CD4-positive, alpha-beta T cell (primary cell): ENCODE measurements around the gene XRCC2. TPM values are rescaled to one million over a fixed set of nuclear protein-coding genes. Genes with fewer than 3 reads are reported as not detected.

Source experiments
- ATAC-seq: fragments of 200-7000 bp; cut with Tn5 transposase; one replicate; pipeline ENCODE4 v1.10.0; 2022; ENCODE audit warnings: mild to moderate bottlenecking; ENCODE audit not compliant: poor library complexity
- CTCF ChIA-PET: fragments of 350-600 bp; sonication (Branson Sonifier 250); formaldehyde crosslinking; loops from one replicate; lab custom pipeline; 2021; ENCODE audit warnings: antibody characterized with exemption, inconsistent platforms; lab: Charles Lee
- POLR2A ChIA-PET: fragments of 350-600 bp; sonication (Branson Sonifier 250); formaldehyde crosslinking; loops from one replicate; lab custom pipeline; 2021; ENCODE audit warnings: antibody characterized with exemption, inconsistent platforms; lab: Charles Lee
- DNase-seq, 14 experiments: peaks; one replicate each; pipeline ENCODE4 v3.0.0-alpha.2; 2013 to 2020; ENCODE audit warnings: mixed read lengths in 2 of 14
- H3K27ac ChIP-seq, 2 donors: one replicate each; pipeline versions ENCODE4 v1.5.1 to v1.7.0; 2013; ENCODE audit warnings: low read length in 2 of 2, low read depth in 1 of 2, mild to moderate bottlenecking in 1 of 2
- H3K27me3 ChIP-seq, 2 experiments: 1 replicate in 1 of 2; 2 replicates in 1 of 2; pipeline versions ENCODE4 v1.6.1 to v1.7.0; 2013; ENCODE audit warnings: low read length in 2 of 2, control low read depth in 1 of 2, mild to moderate bottlenecking in 1 of 2, moderate library complexity in 1 of 2; ENCODE audit not compliant: insufficient read depth in 2 of 2, control insufficient read depth in 1 of 2
- H3K36me3 ChIP-seq: one replicate; pipeline ENCODE4 v1.6.1; 2013; ENCODE audit warnings: low read length, control low read depth; ENCODE audit not compliant: insufficient read depth
- H3K4me1 ChIP-seq: one replicate; pipeline ENCODE4 v1.6.1; 2013; ENCODE audit warnings: low read length, control low read depth; ENCODE audit not compliant: insufficient read depth
- H3K4me3 ChIP-seq: one replicate; pipeline ENCODE4 v1.5.1; 2013; ENCODE audit warnings: mild to moderate bottlenecking, low read length, moderate library complexity
- H3K9me3 ChIP-seq, 2 experiments: 1 replicate in 1 of 2; 2 replicates in 1 of 2; pipeline versions ENCODE4 v1.6.1 to v1.7.0; 2013; ENCODE audit warnings: low read length in 2 of 2, mild to moderate bottlenecking in 2 of 2, control low read depth in 1 of 2, moderate library complexity in 1 of 2; ENCODE audit not compliant: control insufficient read depth in 1 of 2, insufficient read depth in 1 of 2
- H3K27ac Mint-ChIP-seq: one replicate; pipeline ENCODE4 v1.8.0; 2020; ENCODE audit warnings: mixed read lengths
- H3K27me3 Mint-ChIP-seq: one replicate; pipeline ENCODE4 v1.8.0; 2021; ENCODE audit warnings: mixed read lengths
- H3K36me3 Mint-ChIP-seq: one replicate; pipeline ENCODE4 v1.8.0; 2021; ENCODE audit warnings: low read depth, mixed read lengths
- H3K4me1 Mint-ChIP-seq: one replicate; pipeline ENCODE4 v1.8.0; 2021; ENCODE audit warnings: low read depth, mixed read lengths
- H3K4me3 Mint-ChIP-seq: one replicate; pipeline ENCODE4 v1.8.0; 2020; ENCODE audit warnings: mild to moderate bottlenecking, mixed read lengths
- H3K9me3 Mint-ChIP-seq: one replicate; pipeline ENCODE4 v1.8.0; 2020; ENCODE audit warnings: mixed read lengths
- intact Hi-C, 2 experiments: fragments of 100-400 bp; cut with DNase I in 1 of 2; cut with micrococcal nuclease in 1 of 2; formaldehyde crosslinking; loops; one replicate each; pipeline versions ENCODE4 v1.15.1 to v1.9.0; 2023 to 2025; cut with DNase I, micrococcal nuclease
- total RNA-seq, 174 experiments: library from RNA in 2 of 174; stranded (reverse) in 2 of 174; gene quantifications; one replicate each; pipeline ENCODE4 v1.2.3 and lab custom pipeline; 2021 to 2026
- TF ChIP-seq, protein P1 (sequence below): fragments of 200-600 bp; IDR thresholded peaks from one replicate; pipeline ENCODE4 v1.8.0; 2022; ENCODE audit warnings: antibody characterized with exemption, mild to moderate bottlenecking

The XRCC2 gene
- total RNA-seq, 2 experiments from 2014 or later, result 0.25 to 0.41 TPM

DNA sequence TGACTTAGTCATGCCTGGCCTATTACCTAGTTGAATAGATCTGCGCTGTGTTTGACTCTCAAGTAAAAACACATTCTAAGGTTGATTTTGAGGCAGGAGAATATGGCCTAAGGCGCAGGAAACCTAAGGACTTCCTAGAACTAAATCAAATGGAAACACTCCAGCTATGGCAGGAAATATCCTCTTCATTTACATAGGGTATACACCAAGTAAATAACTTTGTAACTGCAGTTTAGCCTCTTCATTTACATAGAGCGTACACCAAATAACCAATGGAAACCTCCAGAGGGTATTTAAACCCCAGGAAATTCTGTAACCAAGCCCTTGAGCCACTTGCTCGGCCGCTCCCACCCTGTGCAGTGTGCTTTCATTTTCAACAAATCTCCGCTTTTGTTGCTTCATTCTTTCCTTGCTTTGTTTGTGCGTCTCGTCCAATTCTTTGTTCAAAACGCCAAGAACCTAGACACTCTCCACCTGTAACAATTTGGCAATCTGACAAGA, 35.6 kb upstream of the XRCC2 start:
- Histone ChIP-seq H3K4me3 (no peak overlapping the region), H3K27me3 (no peaks in the 10 kb centered on the region), H3K4me1 (no peaks in the 10 kb centered on the region), H3K27ac (no peak overlapping the region), H3K36me3 (no peaks in the 10 kb centered on the region), H3K9me3 (no peaks in the 10 kb centered on the region)
- Mint-ChIP-seq H3K27me3 (peaks cover 11% of the 10 kb centered on the region), H3K4me1 (no peaks in the 10 kb centered on the region), H3K9me3 (no peaks in the 10 kb centered on the region), H3K27ac (no peak overlapping the region), H3K36me3 (no peaks in the 10 kb centered on the region), H3K4me3 (no peak overlapping the region)
- ATAC-seq (no peak), DNase-seq (no peak)
- ChIA-PET CTCF (no interaction called here), POLR2A (interaction anchor here (0.6 kb wide), 1 partner anchor 248 kb away, joined by 3 read pairs; no protein-coding TSS in a partner anchor)
- TF ChIP-seq, protein P1, sequence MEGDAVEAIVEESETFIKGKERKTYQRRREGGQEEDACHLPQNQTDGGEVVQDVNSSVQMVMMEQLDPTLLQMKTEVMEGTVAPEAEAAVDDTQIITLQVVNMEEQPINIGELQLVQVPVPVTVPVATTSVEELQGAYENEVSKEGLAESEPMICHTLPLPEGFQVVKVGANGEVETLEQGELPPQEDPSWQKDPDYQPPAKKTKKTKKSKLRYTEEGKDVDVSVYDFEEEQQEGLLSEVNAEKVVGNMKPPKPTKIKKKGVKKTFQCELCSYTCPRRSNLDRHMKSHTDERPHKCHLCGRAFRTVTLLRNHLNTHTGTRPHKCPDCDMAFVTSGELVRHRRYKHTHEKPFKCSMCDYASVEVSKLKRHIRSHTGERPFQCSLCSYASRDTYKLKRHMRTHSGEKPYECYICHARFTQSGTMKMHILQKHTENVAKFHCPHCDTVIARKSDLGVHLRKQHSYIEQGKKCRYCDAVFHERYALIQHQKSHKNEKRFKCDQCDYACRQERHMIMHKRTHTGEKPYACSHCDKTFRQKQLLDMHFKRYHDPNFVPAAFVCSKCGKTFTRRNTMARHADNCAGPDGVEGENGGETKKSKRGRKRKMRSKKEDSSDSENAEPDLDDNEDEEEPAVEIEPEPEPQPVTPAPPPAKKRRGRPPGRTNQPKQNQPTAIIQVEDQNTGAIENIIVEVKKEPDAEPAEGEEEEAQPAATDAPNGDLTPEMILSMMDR, result no peak
- intact Hi-C loops, result no loop called here

DNA sequence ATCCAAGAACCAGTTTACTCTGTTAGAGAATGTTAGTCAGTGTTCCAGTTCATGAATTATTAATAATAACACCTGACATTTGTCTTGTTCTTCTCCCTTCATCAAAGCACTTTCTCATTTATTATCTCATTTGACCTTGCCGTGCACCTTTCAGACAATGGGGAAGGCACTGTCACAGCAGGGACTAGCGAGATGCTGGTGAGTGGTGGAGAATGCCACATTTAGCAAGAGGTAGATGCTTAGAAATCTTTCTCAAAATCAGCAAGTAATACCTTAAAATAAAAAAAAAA, 34.2 kb upstream of the XRCC2 start:
- ChIA-PET POLR2A (no interaction called here), CTCF (interaction anchor here (1.1 kb wide), 1 partner anchor 16 kb away, joined by 4 read pairs; no protein-coding TSS in a partner anchor)
- Histone ChIP-seq H3K4me1 (no peaks in the 10 kb centered on the region), H3K4me3 (no peak overlapping the region), H3K27me3 (no peaks in the 10 kb centered on the region), H3K9me3 (peaks cover 6 to 12% of the 10 kb centered on the region in 2 experiments), H3K27ac (no peak overlapping the region), H3K36me3 (no peaks in the 10 kb centered on the region)
- no peak overlapping the region for H3K27ac Mint-ChIP-seq
- ATAC-seq (no peak), DNase-seq (no peak)
- H3K4me3 Mint-ChIP-seq, result no peak overlapping the region
- intact Hi-C loops, result no loop called here
- no peaks in the 10 kb centered on the region for H3K36me3 Mint-ChIP-seq
- no peaks in the 10 kb centered on the region for H3K4me1 Mint-ChIP-seq
- H3K9me3 Mint-ChIP-seq, result peaks cover 2% of the 10 kb centered on the region
- TF ChIP-seq, protein P1, result no peak
- peaks cover 11% of the 10 kb centered on the region for H3K27me3 Mint-ChIP-seq

DNA sequence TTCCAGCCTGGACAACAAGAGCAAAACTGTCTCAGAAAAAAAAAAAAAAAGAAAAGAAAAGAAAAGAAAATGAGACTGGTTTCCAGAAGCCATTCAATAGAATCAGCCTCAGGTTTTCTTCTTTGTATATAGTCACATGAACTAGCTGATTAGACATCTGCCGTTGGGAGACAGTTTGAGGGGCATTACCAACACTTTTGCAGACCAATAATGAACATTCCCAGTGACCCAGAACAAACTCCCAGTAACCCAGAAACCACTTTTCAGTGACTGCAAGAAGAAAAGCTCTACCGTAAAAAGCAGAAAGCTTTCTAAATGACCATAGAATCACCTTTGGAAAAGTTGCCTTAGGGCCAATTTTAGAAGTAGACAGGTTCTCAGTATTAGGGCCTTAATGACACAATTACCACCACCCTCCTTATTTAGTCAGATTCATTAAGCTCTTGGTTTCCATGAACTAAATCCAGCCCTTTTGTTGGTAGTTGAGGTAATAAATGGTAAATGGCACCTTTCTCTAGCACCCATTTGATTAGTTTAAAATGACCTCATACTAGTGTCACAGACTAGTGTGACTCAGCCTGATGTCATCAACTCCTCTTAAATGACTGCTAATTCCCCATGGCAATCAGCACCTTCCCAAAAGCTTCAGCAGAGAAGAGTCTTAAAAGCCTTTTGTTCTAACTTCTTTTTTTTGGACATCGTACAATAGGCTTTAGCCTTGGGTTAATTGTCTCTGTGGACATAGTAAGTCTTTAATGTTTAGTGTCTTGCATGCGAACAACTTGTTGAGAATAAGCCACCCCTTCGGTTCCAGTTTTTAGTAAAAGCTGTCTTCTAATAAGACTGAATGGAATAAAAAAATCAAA, 33.6 kb upstream of the XRCC2 start:
- no peaks in the 10 kb centered on the region for H3K36me3 ChIP-seq
- ATAC-seq (no peak), DNase-seq (no peak)
- intact Hi-C loops, result loop anchor here in 1 of 2 experiments (5.0 kb wide), 1 partner anchor 542 kb away; no protein-coding TSS in a partner anchor
- H3K27ac ChIP-seq, result no peak overlapping the region
- H3K4me3 ChIP-seq, result no peak overlapping the region
- no peaks in the 10 kb centered on the region for H3K4me1 ChIP-seq
- Mint-ChIP-seq H3K4me1 (no peaks in the 10 kb centered on the region), H3K27ac (no peak overlapping the region), H3K27me3 (peaks cover 11% of the 10 kb centered on the region), H3K4me3 (no peak overlapping the region), H3K36me3 (no peaks in the 10 kb centered on the region), H3K9me3 (peaks cover 7% of the 10 kb centered on the region)
- H3K27me3 ChIP-seq, result no peaks in the 10 kb centered on the region
- ChIA-PET POLR2A (no interaction called here), CTCF (interaction anchor here (1.1 kb wide), 1 partner anchor 15 kb away, joined by 4 read pairs; no protein-coding TSS in a partner anchor)
- TF ChIP-seq, protein P1, result no peak
- H3K9me3 ChIP-seq, result peaks cover 11 to 12% of the 10 kb centered on the region in 2 experiments
